ENCODE measurements around the gene VPS39.

VPS39 gene

DNA sequence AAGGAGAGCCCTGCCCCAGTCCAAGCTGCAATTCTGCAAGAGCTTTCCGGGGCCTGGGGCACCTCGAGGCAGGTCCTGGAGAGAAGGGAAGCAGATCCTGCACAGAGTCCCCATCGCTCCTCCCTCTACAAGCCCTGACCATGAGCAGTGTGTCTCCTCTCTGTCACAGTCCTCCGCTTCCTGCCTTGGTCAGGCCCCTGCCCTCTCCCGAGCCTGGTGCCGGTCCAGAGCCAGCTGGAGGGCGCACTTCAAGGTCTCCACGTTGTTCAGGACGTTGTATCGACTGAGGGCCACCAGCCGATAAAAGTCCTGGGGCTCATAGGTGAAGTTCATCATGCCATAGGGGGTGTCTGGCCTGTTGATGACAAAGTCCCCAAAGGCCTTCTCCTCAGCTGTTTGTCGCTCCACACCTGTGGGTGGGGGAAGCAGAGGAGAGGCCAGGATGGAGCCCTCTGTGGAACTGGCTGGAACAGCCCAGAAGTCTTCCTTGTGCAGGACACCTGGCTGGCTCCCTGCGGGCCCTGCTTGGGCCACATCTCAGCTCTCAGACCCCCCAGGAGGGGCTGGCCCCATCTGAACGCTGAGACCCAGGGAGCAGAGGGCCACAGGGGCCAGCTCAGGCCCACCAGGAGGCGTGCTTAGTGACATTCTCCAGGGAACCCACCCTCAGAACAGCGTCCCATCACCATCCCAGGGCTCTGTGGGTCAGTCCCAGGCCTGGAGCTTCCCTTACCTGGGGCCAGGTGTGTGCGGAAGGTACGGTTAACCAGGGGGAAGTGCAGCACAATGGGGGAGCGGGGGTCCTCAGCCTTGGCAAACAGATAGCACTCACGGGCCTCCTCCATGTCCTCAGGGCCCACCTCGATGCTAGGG is 66.1 kb downstream of the VPS39 start:
- ChIA-PET CTCF (no interaction called here), POLR2A (no interaction called here)
- no peak for TF ChIP-seq ZNF384 (IDR thresholded peaks at IDR 0.05)
- no peak for TF ChIP-seq NFRKB (IDR thresholded peaks at IDR 0.05)
- DNase-seq (ENCODE audit: extremely low spot score) = no peak

DNA sequence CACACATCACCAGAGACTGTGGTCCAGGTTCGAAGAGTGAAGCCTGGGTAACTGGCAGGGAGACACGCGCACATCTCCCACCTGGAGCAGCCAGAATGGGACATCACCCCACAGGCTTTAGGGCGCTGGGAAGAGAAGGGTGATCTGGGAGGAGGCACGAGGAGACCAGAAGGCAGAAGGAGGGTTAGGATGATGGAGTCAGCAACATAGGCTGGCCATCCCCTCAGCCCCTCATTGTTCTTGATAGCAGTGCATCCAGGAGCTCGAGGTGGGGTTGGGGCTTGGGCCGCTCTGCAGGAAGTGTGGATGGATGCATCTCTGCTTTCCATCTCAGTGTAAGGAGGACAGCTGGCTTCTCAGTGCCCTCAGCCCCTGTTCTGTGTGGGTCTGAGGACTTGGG is 66.9 kb downstream of the VPS39 start:
- no peak for DNase-seq (ENCODE audit: extremely low spot score)
- ChIA-PET CTCF (no interaction called here), POLR2A (no interaction called here)
- TF ChIP-seq ELF4 (IDR thresholded peaks at IDR 0.05) (no peak), FOXA1 (IDR thresholded peaks at IDR 0.05) (no peak), L3MBTL2 (conservative IDR thresholded peaks at IDR 0.05) (no peak), TARDBP (IDR thresholded peaks at IDR 0.05) (no peak), NFRKB (IDR thresholded peaks at IDR 0.05) (no peak), BHLHE40 (IDR thresholded peaks at IDR 0.05; ENCODE audit: borderline replicate concordance) (no peak)

DNA sequence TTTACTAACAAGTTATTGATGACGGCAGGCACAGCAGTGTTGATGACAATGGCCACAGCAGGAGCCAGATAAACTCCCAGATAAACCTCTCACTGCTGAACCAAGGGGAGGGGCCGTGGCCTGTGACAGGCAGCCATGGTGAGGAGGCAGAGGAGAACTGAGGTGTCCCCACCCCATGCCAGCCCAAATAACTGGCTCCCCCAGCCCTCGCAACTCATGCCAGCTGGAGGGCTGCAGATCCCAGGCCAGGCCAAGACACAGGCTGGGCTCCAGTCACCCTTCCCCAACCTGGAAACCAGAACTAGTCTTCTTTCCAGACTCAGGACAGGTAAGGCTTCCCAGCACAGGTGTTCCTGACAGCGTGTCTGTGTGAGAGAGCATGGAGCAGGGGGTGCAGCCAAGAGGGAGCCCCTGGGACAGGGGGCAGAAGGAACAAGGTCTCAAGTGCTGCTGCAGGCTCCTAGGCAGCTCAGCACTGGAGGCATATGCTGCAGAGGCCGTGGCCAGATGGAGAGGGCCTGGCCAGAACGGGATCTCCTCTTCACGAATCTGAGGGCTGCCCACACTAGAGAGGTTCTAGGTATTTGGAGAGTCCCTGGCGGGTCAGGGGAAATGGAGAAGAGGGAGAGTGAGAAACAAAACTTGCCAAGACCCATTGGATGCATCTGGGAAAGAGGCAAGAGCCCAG is 67.6 kb downstream of the VPS39 start:
- no peak for TF ChIP-seq SP1 (IDR thresholded peaks at IDR 0.05)
- no peak for DNase-seq (ENCODE audit: extremely low spot score)
- ChIA-PET CTCF (no interaction called here), POLR2A (no interaction called here)

DNA sequence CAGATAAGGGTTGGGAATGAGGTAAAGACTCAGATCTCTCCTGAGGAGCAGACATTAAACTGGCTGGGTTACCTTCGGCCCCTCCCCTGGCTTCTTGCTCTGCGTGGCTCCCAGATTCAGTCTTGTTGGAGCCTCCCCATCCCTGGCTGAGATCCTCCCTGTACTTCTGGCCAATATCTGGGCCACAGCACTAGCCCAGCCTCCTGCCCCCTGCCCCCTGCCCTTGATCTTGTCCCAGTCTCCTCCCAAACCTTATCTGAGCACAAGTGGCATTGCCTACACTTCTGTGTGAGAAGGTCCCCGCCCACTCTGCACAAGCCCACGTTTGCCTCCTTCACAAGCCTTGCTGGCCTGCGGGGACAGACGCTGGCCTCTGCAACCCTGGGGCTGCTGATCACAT is 68.5 kb downstream of the VPS39 start:
- TF ChIP-seq, protein P1, sequence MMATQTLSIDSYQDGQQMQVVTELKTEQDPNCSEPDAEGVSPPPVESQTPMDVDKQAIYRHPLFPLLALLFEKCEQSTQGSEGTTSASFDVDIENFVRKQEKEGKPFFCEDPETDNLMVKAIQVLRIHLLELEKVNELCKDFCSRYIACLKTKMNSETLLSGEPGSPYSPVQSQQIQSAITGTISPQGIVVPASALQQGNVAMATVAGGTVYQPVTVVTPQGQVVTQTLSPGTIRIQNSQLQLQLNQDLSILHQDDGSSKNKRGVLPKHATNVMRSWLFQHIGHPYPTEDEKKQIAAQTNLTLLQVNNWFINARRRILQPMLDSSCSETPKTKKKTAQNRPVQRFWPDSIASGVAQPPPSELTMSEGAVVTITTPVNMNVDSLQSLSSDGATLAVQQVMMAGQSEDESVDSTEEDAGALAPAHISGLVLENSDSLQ (IDR thresholded peaks at IDR 0.05) = no peak
- no peak for TF ChIP-seq SP1 (IDR thresholded peaks at IDR 0.05)
- TF ChIP-seq ARNT (IDR thresholded peaks at IDR 0.05) = no peak
- TF ChIP-seq HDGF (IDR thresholded peaks at IDR 0.05; ENCODE audit: borderline replicate concordance) = no peak
- TF ChIP-seq FOXM1 (IDR thresholded peaks at IDR 0.05; ENCODE audit: borderline replicate concordance) = no peak
- no peak for TF ChIP-seq CTBP1 (IDR thresholded peaks at IDR 0.05; ENCODE audit: borderline replicate concordance)
- DNase-seq (ENCODE audit: extremely low spot score) = no peak
- POLR2A ChIA-PET = interaction anchor here (1.0 kb wide), 1 partner anchor 21 kb away, joined by 3 read pairs; no protein-coding TSS in a partner anchor
- CTCF ChIA-PET = interaction anchor here (0.6 kb wide), 1 partner anchor 42 kb away, joined by 3 read pairs; no protein-coding TSS in a partner anchor

DNA sequence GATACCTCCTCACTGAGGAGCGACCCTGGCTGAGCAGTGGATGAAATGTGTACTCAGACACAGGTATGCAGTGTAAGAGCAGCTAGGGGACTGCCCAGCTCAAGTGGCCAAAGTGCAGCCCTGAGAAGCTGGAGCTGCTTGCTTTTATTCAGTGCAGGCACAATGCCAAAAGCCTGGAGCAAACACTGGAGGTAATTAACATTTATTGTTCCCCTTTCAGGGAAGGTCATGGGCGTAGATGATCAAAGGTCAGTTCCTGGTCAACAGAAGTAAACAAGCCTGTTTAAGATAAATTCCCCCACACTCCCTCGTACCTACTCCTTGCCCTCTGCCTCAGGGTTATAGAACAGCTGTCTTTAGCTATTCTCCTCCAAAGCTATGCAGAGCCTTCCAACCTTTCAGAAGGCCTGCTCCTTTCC is 69.1 kb downstream of the VPS39 start:
- ChIA-PET POLR2A (interaction anchor here (1.0 kb wide), 1 partner anchor 20 kb away, joined by 3 read pairs; no protein-coding TSS in a partner anchor), CTCF (interaction anchor here (0.5 to 1.2 kb wide), 3 partner anchors 16 to 52 kb away, joined by 3 read pairs; no protein-coding TSS in a partner anchor)
- TF ChIP-seq SUZ12 (IDR thresholded peaks at IDR 0.05) (no peak), ARNT (IDR thresholded peaks at IDR 0.05) (no peak), LEF1 (IDR thresholded peaks at IDR 0.05; ENCODE audit: borderline replicate concordance) (no peak), FOXM1 (IDR thresholded peaks at IDR 0.05; ENCODE audit: borderline replicate concordance) (no peak), HDGF (IDR thresholded peaks at IDR 0.05; ENCODE audit: borderline replicate concordance) (no peak), FOXK2 (IDR thresholded peaks at IDR 0.05) (no peak), FOXA1 (IDR thresholded peaks at IDR 0.05) (no peak), NFRKB (IDR thresholded peaks at IDR 0.05) (no peak), CTBP1 (IDR thresholded peaks at IDR 0.05; ENCODE audit: borderline replicate concordance) (no peak), L3MBTL2 (conservative IDR thresholded peaks at IDR 0.05) (no peak), ZNF384 (IDR thresholded peaks at IDR 0.05) (no peak), TARDBP (IDR thresholded peaks at IDR 0.05) (no peak), BHLHE40 (IDR thresholded peaks at IDR 0.05; ENCODE audit: borderline replicate concordance) (no peak), ELF4 (IDR thresholded peaks at IDR 0.05) (no peak), SP1 (IDR thresholded peaks at IDR 0.05) (no peak)
- TF ChIP-seq, protein P1 (IDR thresholded peaks at IDR 0.05) = no peak
- DNase-seq (ENCODE audit: extremely low spot score) = no peak

DNA sequence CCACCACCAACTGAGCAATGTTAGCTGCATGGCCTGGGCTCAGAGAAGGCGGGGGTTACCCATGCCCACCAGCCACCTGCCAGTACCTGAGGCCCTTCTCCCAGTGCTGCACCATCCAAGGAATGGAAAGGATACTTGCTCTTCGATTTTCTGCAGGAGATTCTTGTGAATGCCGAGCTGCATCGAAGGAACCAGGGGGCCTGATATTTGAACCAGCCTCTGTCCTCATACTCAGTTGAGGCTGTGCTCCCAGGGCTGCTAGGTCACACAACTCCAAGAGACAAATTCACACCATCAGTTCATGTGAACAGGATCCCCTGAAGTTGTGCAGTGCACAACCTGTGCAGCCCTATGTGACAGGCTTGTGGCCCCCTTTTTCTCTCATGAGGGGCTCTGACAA is 69.7 kb downstream of the VPS39 start:
- ChIA-PET CTCF (interaction anchor here (0.5 to 1.3 kb wide), 4 partner anchors 10 to 312 kb away, joined by 3 read pairs; no protein-coding TSS in a partner anchor), POLR2A (no interaction called here)
- no peak for DNase-seq (ENCODE audit: extremely low spot score)
- TF ChIP-seq SP1 (IDR thresholded peaks at IDR 0.05) (no peak), SUZ12 (IDR thresholded peaks at IDR 0.05) (no peak), ARNT (IDR thresholded peaks at IDR 0.05) (no peak), FOXK2 (IDR thresholded peaks at IDR 0.05) (no peak), BHLHE40 (IDR thresholded peaks at IDR 0.05; ENCODE audit: borderline replicate concordance) (no peak), TARDBP (IDR thresholded peaks at IDR 0.05) (no peak), FOXM1 (IDR thresholded peaks at IDR 0.05; ENCODE audit: borderline replicate concordance) (no peak)

Measured in HEK293T (cell line).